ENCODE data around the gene WASF3. TPM values are rescaled to one million over a fixed set of nuclear protein-coding genes. Genes with fewer than 3 reads are reported as not detected.

WASF3 gene
- total RNA-seq, 1 experiment from 2014 or later = 0.31 TPM

GRCh38 chr13:26562512-26562890, 5.0 kb downstream of the WASF3 start:
- POLR2A ChIA-PET (ENCODE audit: unreplicated experiment) = no interaction called here
- intact Hi-C loops (cut with micrococcal nuclease; ENCODE audit: unreplicated experiment) = no loop called here
- Histone ChIP-seq H3K9me2 (ENCODE audit: insufficient read depth) (no peaks in the 10 kb centered on the region), H3K4me1 (replicated peaks; ENCODE audit: insufficient read depth) (no peaks in the 10 kb centered on the region), H3K4me2 (no peak overlapping the region), H3K79me2 (ENCODE audit: low read depth) (no peaks in the 10 kb centered on the region), H3K36me3 (ENCODE audit: low read depth) (no peaks in the 10 kb centered on the region), H4K20me1 (ENCODE audit: insufficient read depth) (no peaks in the 10 kb centered on the region), H3K27ac (no peak overlapping the region), H3K9me3 (ENCODE audit: insufficient read depth, low read depth) (no peaks in the 10 kb centered on the region), H3F3A (ENCODE audit: insufficient read depth, low read depth) (no peaks in the 10 kb centered on the region), H3K27me3 (ENCODE audit: insufficient read depth, low read depth) (peaks cover 21% of the 10 kb centered on the region), H3K4me3 (no peak overlapping the region), H2AFZ (no peak overlapping the region)
- CTCF ChIA-PET = no interaction called here
- no TSS peak for BruUV-seq (replicated peaks)
- no peak for DNase-seq
- TF ChIP-seq CTCF (conservative IDR thresholded peaks at IDR 0.05) (no peak), EZH2 (IDR thresholded peaks at IDR 0.05; ENCODE audit: low read depth) (no peak)

- H3K9me2 ChIP-seq (ENCODE audit: insufficient read depth) = no peaks in the 10 kb centered on the region
- no TSS peak for BruUV-seq (replicated peaks)
- H4K20me1 ChIP-seq (ENCODE audit: insufficient read depth) = no peaks in the 10 kb centered on the region
- no peak overlapping the region for H2AFZ ChIP-seq
- no peaks in the 10 kb centered on the region for H3K79me2 ChIP-seq (ENCODE audit: low read depth)
- no peak for DNase-seq
- no peaks in the 10 kb centered on the region for H3K9me3 ChIP-seq (ENCODE audit: insufficient read depth, low read depth)
- intact Hi-C loops (cut with micrococcal nuclease; ENCODE audit: unreplicated experiment) = no loop called here
- no peaks in the 10 kb centered on the region for H3K4me1 ChIP-seq (replicated peaks; ENCODE audit: insufficient read depth)
- no peaks in the 10 kb centered on the region for H3F3A ChIP-seq (ENCODE audit: insufficient read depth, low read depth)
- no peak overlapping the region for H3K4me3 ChIP-seq
- no peaks in the 10 kb centered on the region for H3K36me3 ChIP-seq (ENCODE audit: low read depth)
- CTCF ChIA-PET = no interaction called here
- H3K27me3 ChIP-seq (ENCODE audit: insufficient read depth, low read depth) = peaks cover 13% of the 10 kb centered on the region
- H3K4me2 ChIP-seq = no peak overlapping the region
- no peak overlapping the region for H3K27ac ChIP-seq
- no peak for TF ChIP-seq CTCF (conservative IDR thresholded peaks at IDR 0.05)
- TF ChIP-seq EZH2 (IDR thresholded peaks at IDR 0.05; ENCODE audit: low read depth) = no peak
- POLR2A ChIA-PET (ENCODE audit: unreplicated experiment) = no interaction called here
Observed at GRCh38 chr13:26563713-26564112, 6.2 kb downstream of the WASF3 start.

DNA sequence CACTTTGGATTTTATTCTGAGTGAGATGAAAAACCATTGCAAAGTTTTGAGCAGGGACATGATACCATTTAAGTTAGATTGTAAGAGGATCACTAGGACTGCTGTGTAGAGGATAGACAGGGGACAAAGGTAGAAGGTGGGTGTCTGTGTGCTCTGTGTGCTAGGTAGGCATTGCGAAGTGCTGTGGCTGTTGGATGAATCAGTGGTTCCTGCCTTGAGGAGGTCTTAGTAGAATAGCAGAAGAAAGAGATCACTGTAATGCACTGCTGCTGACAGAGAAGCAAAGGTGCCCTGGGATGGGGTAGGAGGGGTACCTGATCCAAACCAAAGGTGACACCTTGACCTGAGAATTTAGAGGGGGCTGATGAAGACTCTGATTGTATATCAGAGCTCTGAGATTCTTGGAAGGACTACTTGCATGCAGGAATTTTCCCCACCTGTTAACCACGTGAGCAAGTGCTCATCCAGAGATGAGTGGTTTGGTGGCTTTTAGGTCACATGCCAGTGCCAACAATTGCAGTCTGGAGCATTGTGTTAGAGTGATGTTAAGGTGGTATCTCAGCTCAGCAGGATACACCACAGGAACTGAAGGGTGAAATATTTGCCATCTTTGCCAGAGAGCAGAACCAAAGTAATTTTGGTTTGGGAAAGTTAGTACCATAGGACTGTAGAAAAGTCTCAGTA, 10.8 kb downstream of the WASF3 start:
- CTCF ChIA-PET = no interaction called here
- no peaks in the 10 kb centered on the region for H3K27me3 ChIP-seq (ENCODE audit: insufficient read depth, low read depth)
- no peaks in the 10 kb centered on the region for H3K9me3 ChIP-seq (ENCODE audit: insufficient read depth, low read depth)
- POLR2A ChIA-PET (ENCODE audit: unreplicated experiment) = no interaction called here
- H2AFZ ChIP-seq = no peak overlapping the region
- H4K20me1 ChIP-seq (ENCODE audit: insufficient read depth) = peaks cover 8% of the 10 kb centered on the region; the same call in 1 of the 2 replicates
- BruUV-seq (replicated peaks) = no TSS peak
- no peaks in the 10 kb centered on the region for H3K4me1 ChIP-seq (replicated peaks; ENCODE audit: insufficient read depth)
- H3K4me2 ChIP-seq = no peak overlapping the region
- H3K36me3 ChIP-seq (ENCODE audit: low read depth) = no peaks in the 10 kb centered on the region
- H3K4me3 ChIP-seq = no peak overlapping the region
- intact Hi-C loops (cut with micrococcal nuclease; ENCODE audit: unreplicated experiment) = no loop called here
- H3F3A ChIP-seq (ENCODE audit: insufficient read depth, low read depth) = no peaks in the 10 kb centered on the region
- TF ChIP-seq CTCF (conservative IDR thresholded peaks at IDR 0.05) (no peak), EZH2 (IDR thresholded peaks at IDR 0.05; ENCODE audit: low read depth) (no peak)
- H3K9me2 ChIP-seq (ENCODE audit: insufficient read depth) = no peaks in the 10 kb centered on the region
- no peaks in the 10 kb centered on the region for H3K79me2 ChIP-seq (ENCODE audit: low read depth)
- DNase-seq = no peak
- no peak overlapping the region for H3K27ac ChIP-seq
